NCI-H1105 treated with DMSO at 0.1 percent for 48 hours (cell line): ENCODE measurements around the gene SLC30A10.
A peak's percentile ranks its signal among the peaks of the same experiment; 100 is the strongest.
"Not testable (repeated sequence)": the region's sequence is repeated elsewhere in the genome, so short reads cannot be mapped to it uniquely, and the experiment has no call there.

Experiments
- DNase-seq: peaks from one replicate; lab custom pipeline; 2025; lab: John Stamatoyannopoulos, UW

Gene SLC30A10

DNA sequence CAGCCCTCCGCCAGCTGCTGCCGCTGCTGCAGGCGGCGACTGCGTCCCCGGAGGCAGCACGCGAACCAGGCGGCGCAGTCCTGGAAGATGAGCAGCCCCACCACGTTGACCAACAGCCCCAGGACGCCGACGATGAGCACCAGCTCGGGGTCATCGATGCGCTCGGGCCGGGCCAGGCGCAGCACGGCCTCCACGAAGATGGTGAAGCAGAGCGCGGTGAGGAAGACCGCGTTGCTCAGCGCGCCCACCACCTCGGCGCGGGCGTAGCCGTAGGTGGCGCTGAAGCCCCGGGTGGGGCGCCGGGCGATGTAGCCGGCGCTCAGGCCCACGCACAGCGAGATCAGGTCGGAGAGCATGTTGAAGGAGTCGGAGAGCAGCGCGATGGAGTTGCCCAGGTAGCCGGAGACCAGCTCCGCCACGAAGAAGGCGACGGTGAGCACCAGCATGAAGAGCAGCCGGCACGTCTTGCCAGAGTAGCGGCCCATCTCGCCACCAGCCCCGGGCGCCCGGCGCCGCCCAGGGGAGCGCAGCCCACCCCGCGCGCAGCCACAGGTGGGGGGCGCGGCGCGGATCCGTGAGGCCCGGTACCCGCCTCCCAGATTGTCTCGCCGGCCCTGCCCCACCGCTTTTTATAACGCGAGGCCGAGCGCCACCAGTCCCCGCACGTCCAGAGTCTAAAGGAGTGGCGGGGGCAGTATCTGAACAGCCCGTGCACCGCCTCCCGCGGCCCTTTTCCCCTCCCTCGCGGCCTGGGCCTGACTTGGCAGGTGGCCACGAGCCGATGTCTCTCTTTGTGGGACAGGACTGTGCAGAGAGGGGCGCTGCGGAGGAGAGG, at the start of gene SLC30A10:
Gene SLC30A10 (minus strand): TSS at position 602 of the 835 bp plus-strand sequence. CDS start 117 bp downstream, at position 485.
- peak; percentile 64 for DNase-seq

- DNase-seq, result no peak
Observed at GRCh38 chr1:219973213-219973612, 44.9 kb upstream of the SLC30A10 start.

GRCh38 chr1:219967361-219967760, 39.0 kb upstream of the SLC30A10 start:
- DNase-seq, result no peak

DNA sequence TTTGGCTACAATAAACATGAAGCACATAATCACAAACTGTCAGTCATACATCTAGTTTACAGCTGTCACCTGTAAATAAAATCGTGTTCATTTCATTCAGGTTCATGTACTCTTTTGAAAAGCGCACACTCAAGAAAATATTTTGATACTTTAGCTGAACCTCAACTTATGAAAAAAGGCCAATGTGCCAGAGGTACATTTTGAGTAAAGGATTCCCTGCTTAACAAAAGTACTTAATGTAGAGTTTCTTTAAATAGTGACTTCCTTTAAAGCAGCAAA, 37.7 kb upstream of the SLC30A10 start:
- no peak for DNase-seq

- no peak for DNase-seq
Observed at GRCh38 chr1:219965285-219966070, 37.1 kb upstream of the SLC30A10 start.

DNA sequence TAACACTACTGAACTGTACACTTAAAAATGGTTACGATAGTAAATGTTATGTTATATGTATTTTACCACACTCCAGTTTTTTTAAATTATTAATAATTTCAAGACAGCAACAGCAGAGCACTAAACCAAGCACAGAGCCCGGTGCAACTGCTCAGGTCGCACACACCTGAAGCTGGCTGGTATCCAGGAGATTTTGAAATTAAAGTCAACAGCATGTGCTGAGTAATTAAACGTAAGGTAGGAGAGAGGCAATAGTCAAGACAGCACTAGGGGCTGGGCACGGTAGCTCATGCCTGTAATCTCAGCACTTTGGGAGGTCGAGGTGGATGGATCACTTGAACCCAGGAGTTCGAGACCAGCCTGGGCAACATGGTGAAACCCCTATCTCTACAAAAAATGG, 35.1 kb upstream of the SLC30A10 start:
- no peak for DNase-seq

DNA sequence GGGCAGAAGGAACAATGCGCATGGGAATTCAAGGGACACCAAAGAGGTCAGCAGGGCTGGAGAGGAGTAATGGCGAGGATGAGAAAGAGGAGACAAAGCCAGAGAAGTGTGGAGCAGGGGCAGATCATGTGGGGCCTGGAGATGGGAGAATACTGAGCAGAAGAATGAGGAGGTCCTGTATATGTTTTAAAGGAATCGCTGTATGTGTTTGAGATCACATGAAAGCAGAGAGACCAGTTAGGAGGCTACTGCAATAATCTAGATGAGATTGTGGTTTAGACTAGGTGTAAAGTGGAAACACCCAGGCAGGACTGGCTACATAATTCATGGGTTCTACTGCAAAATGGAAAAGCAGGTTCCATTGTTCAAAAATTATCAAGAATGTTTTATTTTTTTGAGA, 33.3 kb upstream of the SLC30A10 start:
- DNase-seq, result no peak

DNA sequence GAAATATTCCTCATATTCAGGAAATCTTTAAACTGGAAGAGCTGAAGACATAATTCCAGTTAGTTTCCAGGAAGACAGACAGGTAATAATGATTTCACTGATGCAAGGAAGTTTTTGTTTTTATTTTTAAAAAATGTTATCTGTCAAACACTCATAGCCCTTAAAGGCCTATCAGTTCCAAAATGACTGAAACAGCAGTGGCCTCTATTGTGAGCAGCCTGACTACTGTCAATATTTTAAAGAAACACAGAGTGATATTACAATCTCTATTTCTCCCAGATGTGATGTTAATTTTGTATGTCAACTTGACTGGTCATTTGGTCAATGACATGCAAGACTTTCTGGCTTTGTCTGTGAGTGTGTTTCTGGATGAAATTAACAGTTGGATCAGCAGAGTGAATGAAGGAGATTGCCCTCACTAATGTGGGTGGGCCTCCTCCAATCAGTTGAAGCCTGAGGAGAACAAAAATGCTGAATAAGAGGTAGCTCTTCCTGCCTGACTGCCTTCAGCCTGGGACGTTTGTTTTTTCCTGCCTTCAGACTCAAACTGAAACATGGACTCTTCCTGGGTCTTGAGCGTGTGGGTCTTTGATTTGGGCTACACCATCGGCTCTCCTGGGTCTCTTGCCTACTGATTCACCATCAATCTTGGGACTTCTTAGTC, 31.3 kb upstream of the SLC30A10 start:
- DNase-seq, result no peak

DNA sequence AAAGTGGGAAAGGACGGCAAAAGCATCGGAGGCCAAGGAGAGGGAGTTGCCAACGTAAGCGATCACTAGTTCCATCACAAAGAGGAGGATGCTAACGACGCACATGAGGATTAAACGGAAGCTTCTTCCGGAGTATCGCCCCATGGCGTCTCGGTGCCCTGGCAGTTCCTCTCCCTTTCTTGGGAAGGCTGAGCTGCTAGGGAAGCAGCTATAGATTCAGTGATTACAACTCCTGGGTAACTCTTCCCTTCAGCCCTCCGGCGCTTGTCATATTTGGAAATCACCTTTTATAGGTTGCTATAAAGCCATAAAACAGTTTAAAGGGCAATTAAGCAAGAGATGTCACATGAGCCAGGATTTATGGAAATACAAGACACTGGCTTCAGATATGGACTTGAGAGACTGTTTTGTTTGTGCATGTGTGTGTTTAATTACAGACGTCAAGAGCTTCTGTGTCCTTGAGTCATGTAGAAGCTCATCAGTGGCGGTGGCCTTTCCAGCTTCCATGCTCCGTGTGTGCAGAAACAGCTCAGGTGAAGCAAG, 30.6 kb upstream of the SLC30A10 start:
- no peak for DNase-seq

DNA sequence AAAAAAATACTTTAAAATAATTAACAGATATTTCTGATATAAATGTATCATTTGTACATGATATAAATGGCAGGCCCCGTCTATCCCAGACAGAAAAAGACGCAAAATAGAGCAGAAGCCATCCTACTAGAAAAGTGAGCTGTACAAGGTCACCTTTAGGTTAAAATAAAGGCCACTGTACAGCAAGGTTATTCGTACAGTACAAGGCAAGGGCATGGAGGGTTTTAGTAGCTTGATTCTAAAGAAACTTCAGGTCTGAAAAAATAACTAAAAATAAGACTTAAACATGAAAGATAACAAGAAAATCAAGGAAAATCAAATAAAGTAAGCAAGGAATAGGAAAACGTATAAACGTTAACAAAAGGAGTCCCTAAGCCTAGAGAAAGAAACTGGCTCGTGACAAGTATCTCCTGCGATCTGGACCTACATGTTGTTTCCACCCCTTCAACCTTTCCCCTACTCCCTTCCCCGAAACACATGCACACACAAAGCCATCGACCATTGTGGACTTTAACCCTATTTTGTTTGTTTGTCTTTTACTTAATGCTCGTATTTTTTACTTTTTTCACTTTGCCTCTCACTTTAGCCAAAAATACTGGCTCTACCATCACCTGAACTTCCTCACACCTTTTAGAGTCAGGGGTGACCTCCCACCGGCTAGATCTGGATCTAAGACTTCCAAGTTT, 26.5 kb upstream of the SLC30A10 start:
- DNase-seq, result no peak

DNA sequence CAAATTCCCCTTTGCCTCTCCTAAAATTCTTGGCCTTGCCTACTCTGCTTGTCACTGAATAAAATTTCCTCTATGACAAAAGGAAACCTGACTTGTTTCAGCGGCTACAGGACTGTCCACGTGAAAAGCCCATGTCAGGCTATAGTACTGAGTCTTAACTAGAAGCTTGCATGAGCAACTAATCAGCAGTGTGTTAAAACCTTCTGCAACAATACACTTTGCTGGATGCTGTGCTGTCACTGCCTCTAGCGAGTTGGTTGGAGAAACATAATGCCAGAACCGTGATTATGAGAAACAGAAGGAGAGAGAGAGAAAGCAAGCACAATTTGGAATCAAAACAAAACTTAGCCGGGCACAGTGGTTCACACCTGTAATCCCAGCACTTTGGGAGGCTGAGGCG, 25.7 kb upstream of the SLC30A10 start:
- DNase-seq, result no peak

- peak; percentile 12 for DNase-seq
Observed at GRCh38 chr1:219952361-219952760, 24.0 kb upstream of the SLC30A10 start.

- not testable (repeated sequence) for DNase-seq
Observed at GRCh38 chr1:219949227-219949626, 20.9 kb upstream of the SLC30A10 start.

DNA sequence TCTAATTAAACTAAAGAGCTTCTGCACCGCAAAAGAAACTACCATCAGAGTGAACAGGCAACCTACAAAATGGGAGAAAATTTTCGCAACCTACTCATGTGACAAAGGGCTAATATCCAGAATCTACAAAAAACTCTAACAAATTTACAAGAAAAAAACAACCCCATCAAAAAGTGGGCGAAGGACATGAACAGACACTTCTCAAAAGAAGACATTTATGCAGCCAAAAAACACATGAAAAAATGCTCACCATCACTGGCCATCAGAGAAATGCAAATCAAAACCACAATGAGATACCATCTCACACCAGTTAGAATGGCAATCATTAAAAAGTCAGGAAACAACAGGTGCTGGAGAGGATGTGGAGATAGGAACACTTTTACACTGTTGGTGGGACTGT, 20.4 kb upstream of the SLC30A10 start:
- not testable (repeated sequence) for DNase-seq

GRCh38 chr1:219945795-219946194, 17.4 kb upstream of the SLC30A10 start:
- no peak for DNase-seq

DNA sequence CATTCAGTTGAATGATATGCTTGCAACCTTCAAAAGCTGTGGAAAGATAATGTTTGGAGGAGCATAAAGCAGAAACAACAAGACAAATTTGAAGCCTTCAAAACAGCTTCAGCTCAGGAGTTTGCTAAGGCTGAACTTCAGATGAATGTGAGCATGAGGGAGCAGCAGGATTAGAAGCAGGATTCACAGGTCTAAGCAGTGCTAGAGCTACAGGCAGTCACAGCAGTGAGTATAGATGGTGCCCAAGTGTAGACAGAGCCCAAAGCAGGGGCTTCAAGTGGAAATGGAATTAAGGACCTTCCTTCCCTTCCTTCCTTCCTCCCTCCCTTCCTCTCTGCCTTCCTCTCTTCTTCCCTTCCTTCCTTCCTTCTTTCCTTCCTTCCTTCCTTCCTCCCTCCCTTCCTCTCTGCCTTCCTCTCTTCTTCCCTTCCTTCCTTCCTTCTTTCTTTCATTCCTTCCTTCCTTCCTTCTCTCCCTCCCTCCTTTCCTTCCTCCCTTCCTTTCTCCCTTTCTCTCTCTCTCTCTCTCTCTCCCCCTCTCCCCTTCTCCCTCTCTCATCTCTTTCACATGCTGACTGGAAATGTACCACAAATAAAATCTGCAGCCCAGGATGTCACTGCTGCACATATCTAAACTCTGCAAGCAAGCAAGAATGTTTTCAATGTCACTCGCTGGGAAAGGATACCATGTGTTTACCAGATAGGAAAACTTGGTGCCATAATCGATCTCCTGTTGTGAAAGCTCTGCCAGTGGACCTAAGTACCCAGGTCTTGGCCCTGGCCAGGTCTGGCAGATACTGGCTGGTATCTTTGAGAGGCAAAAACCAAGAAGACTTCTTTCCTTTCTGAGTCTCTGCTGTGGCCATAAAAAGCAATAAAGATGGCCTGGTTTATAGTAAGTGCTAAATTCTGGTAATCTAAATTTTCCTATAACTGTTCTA, 13.1 kb upstream of the SLC30A10 start:
- no peak for DNase-seq

DNA sequence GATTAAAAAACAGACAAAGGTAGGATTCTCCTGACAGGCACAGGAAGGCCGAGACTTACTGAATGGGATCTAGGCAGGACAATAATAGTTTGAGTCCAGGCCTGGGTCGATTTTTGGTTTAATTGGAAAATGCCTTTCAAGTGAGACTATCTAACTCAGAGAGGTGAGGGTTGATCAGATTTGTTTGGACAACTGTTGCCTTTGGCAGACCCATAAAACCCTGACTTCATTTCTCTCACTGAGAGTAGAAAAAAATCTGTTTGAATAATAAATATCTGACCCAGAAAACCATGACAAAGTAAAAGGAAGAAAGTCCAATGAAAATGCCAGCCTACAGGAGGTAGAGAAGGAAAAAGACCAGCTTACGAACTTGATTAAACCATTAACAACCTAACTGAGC, 12.3 kb upstream of the SLC30A10 start:
- no peak for DNase-seq

GRCh38 chr1:219938706-219939105, 10.3 kb upstream of the SLC30A10 start:
- DNase-seq, result no peak

DNA sequence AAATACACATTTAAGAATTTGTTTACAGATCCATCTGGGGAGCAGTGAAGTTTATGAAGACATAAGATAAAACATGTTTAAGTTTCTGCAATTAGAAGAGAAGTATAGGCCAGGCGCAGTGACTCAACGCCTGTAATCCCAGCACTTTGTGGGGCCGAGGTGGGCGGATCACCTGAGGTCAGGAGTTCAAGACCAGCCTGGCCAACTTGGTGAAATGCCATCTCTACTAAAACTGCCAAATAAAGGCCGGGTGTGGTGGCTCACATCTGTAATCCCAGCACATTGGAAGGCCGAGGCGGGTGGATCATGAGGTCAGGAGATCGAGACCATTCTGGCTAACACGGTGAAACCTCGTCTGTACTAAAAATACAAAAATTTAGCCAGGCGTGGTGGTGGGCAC, 5.4 kb upstream of the SLC30A10 start:
- DNase-seq, result not testable (repeated sequence)

GRCh38 chr1:219931033-219931432, 2.7 kb upstream of the SLC30A10 start:
- DNase-seq, result peak; percentile 8

DNA sequence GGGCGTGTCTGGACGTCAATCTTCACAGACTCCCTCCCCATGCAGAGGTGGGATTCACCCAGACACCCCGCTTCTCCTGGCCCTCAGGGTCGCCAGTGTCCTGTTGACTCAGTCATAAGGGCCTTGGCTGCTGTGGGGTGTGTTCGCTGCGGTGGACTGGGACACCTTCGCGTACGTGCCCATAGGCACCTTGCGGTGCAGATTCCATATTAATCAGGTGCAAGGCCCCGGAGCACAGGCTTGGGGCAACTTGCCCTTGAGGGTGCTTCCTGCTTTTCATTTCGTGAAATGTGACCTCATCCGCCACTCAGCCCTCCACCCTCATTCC, 398 bp upstream of the SLC30A10 start:
- no peak for DNase-seq
